CD14-positive monocyte (primary cell): ENCODE measurements around the gene DMXL1. TPM values are rescaled to one million over a fixed set of nuclear protein-coding genes. Genes with fewer than 3 reads are reported as not detected.
A peak's percentile ranks its signal among the peaks of the same experiment; 100 is the strongest.

ENCODE experiments used
- DNase-seq, 3 donors: peaks; one replicate each; pipeline ENCODE4 v3.0.0-alpha.2; 2011 to 2022
- H2AFZ ChIP-seq: 2 replicates; pipeline ENCODE4 v1.6.0; 2012; ENCODE audit warnings: mild to moderate bottlenecking, low read depth, low read length, inconsistent platforms; ENCODE audit not compliant: insufficient read depth, poor library complexity, severe bottlenecking
- H3K27ac ChIP-seq, 2 donors: 1 replicate in 1 of 2; 2 replicates in 1 of 2; pipeline ENCODE4 v1.5.1; 2012 to 2013; ENCODE audit warnings: low read length in 2 of 2, control low read depth in 1 of 2, inconsistent platforms in 1 of 2, low read depth in 1 of 2, mild to moderate bottlenecking in 1 of 2
- H3K27me3 ChIP-seq, 2 donors: one replicate each; pipeline versions ENCODE4 v1.6.0 to v1.6.1; 2011 to 2013; ENCODE audit warnings: low read length in 2 of 2; ENCODE audit not compliant: control insufficient read depth in 2 of 2, insufficient read depth in 2 of 2
- H3K36me3 ChIP-seq, 2 donors: replicated peaks in 1 of 2; 1 replicate in 1 of 2; 2 replicates in 1 of 2; pipeline versions ENCODE4 v1.5.1 to v1.6.1; 2012 to 2013; ENCODE audit warnings: low read length in 2 of 2, control low read depth in 1 of 2, inconsistent platforms in 1 of 2, mild to moderate bottlenecking in 1 of 2; ENCODE audit not compliant: insufficient read depth in 2 of 2, control insufficient read depth in 1 of 2
- H3K4me1 ChIP-seq, 2 donors: 1 replicate in 1 of 2; 2 replicates in 1 of 2; pipeline versions ENCODE4 v1.5.1 to v1.6.1; 2012 to 2013; ENCODE audit warnings: low read length in 2 of 2, control low read depth in 1 of 2, inconsistent platforms in 1 of 2, mild to moderate bottlenecking in 1 of 2, moderate library complexity in 1 of 2; ENCODE audit not compliant: insufficient read depth in 2 of 2, control insufficient read depth in 1 of 2
- H3K4me2 ChIP-seq: replicated peaks from 2 replicates; pipeline ENCODE3; 2012; ENCODE audit warnings: low read length, moderate library complexity, mild to moderate bottlenecking; ENCODE audit not compliant: poor library complexity, severe bottlenecking; ENCODE audit errors: extremely low read depth
- H3K4me3 ChIP-seq, 3 experiments: fragments of 200-600 bp in 1 of 3; sonication (generic) in 1 of 3; replicated peaks in 1 of 3; 1 replicate in 2 of 3; 2 replicates in 1 of 3; pipeline ENCODE4 v1.5.1; 2011 to 2013; ENCODE audit warnings: low read length in 3 of 3, mild to moderate bottlenecking in 3 of 3, control low read depth in 2 of 3, low read depth in 2 of 3, inconsistent platforms in 1 of 3, moderate library complexity in 1 of 3
- H3K79me2 ChIP-seq: 2 replicates; pipeline ENCODE4 v1.6.0; 2012; ENCODE audit warnings: mild to moderate bottlenecking, control low read depth, inconsistent platforms, low read length, moderate library complexity; ENCODE audit not compliant: insufficient read depth
- H3K9ac ChIP-seq: 2 replicates; pipeline ENCODE4 v1.6.0; 2017; ENCODE audit warnings: low read length, mild to moderate bottlenecking; ENCODE audit not compliant: insufficient read depth, poor library complexity, severe bottlenecking
- H3K9me3 ChIP-seq, 2 donors: replicated peaks in 1 of 2; 1 replicate in 1 of 2; 2 replicates in 1 of 2; pipeline versions ENCODE4 v1.5.1 to v1.6.1; 2012 to 2013; ENCODE audit warnings: low read length in 2 of 2, control low read depth in 1 of 2; ENCODE audit not compliant: control insufficient read depth in 1 of 2, insufficient read depth in 1 of 2
- H4K20me1 ChIP-seq: 2 replicates; pipeline ENCODE4 v1.6.0; 2012; ENCODE audit warnings: mild to moderate bottlenecking, low read length, control low read depth, moderate library complexity; ENCODE audit not compliant: insufficient read depth
- H3K27ac Mint-ChIP-seq, 7 donors: one replicate each; pipeline ENCODE4 v1.8.0; 2020; ENCODE audit warnings: mild to moderate bottlenecking in 7 of 7, mixed read lengths in 7 of 7, moderate library complexity in 6 of 7, inconsistent platforms in 2 of 7
- H3K27me3 Mint-ChIP-seq, 3 donors: one replicate each; pipeline ENCODE4 v1.8.0; 2021 to 2022; ENCODE audit warnings: low read depth in 3 of 3, mild to moderate bottlenecking in 3 of 3, mixed read lengths in 3 of 3, moderate library complexity in 3 of 3, inconsistent platforms in 1 of 3
- H3K36me3 Mint-ChIP-seq, 2 donors: one replicate each; pipeline ENCODE4 v1.8.0; 2020; ENCODE audit warnings: mixed read lengths in 2 of 2, inconsistent platforms in 1 of 2, mild to moderate bottlenecking in 1 of 2
- H3K4me1 Mint-ChIP-seq: one replicate; pipeline ENCODE4 v1.8.0; 2020; ENCODE audit warnings: mild to moderate bottlenecking, mixed read lengths
- H3K4me3 Mint-ChIP-seq, 2 donors: one replicate each; pipeline ENCODE4 v1.8.0; 2020; ENCODE audit warnings: mild to moderate bottlenecking in 2 of 2, mixed read lengths in 2 of 2, moderate library complexity in 1 of 2
- H3K9me3 Mint-ChIP-seq, 7 donors: one replicate each; pipeline ENCODE4 v1.8.0; 2020 to 2022; ENCODE audit warnings: mixed read lengths in 7 of 7, mild to moderate bottlenecking in 6 of 7, moderate library complexity in 6 of 7, inconsistent platforms in 2 of 7
- WGBS: methylation state at CpG from one replicate; pipeline ENCODE4 v1.1.5; 2013; ENCODE audit warnings: missing lambda C conversion rate; ENCODE audit not compliant: insufficient coverage; 5-methylcytosine and 5-hydroxymethylcytosine counted together
- intact Hi-C, 2 donors: fragments of 100-400 bp; cut with micrococcal nuclease; formaldehyde crosslinking; loops; one replicate each; pipeline versions ENCODE4 v1.15.0 to v1.15.1; 2023
- polyA plus RNA-seq, 3 donors: library from polyadenylated mRNA; depleted of rRNA in 1 of 3; unstranded in 2 of 3; stranded (reverse) in 1 of 3; fragments of 300-500 nt in 2 of 3; fragments of >200 nt in 1 of 3; fragmentation: Illumina TruSeq in 2 of 3; gene quantifications; 1 replicate in 2 of 3; 2 replicates in 1 of 3; pipeline ENCODE4 v1.2.3, GENCODE V29; 2012 to 2021
- TF ChIP-seq, protein P1 (sequence below): fragments of 200-600 bp; IDR thresholded peaks from one replicate; pipeline ENCODE4 v1.8.0; 2022; ENCODE audit warnings: antibody characterized with exemption, mild to moderate bottlenecking

DMXL1 gene
- polyA plus RNA-seq, 3 donors = 15.5 to 20.5 (median 19.5) TPM

DNA sequence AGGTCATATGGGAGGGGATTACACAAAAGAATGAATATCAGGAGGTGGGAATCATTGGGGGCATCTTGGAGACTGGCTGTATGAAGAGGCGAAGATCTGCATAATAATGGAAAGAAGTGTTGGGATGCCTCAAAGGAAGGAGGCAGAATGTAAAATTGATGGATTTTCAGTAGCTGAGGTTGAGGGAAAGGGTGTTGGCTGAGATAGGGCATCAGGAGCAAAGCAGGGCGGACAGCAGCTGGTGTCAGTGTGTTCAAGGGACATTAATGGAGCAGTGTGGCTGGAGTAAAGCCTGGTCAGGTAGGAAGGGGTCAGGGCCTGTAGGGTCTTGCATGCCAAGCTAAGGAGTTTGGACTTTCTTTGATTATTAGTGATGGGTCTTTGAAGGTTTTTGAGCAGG is 219.7 kb downstream of the DMXL1 start:
- Histone ChIP-seq H3K27ac (peak overlapping the region; percentile 8 to 74), H3K4me3 (no peak overlapping the region), H2AFZ (no peak overlapping the region), H4K20me1 (peaks cover 63% of the 10 kb centered on the region), H3K36me3 (no peaks in the 10 kb centered on the region), H3K9me3 (no peaks in the 10 kb centered on the region), H3K4me2 (no peak overlapping the region), H3K9ac (no peak overlapping the region), H3K79me2 (peaks cover 88% of the 10 kb centered on the region), H3K27me3 (no peaks in the 10 kb centered on the region), H3K4me1 (peaks cover 39 to 79% of the 10 kb centered on the region in 2 donors)
- H3K36me3 Mint-ChIP-seq = peaks cover 4 to 5% of the 10 kb centered on the region in 2 donors
- peaks cover 70% of the 10 kb centered on the region for H3K4me1 Mint-ChIP-seq
- no peak for DNase-seq
- TF ChIP-seq, protein P1, sequence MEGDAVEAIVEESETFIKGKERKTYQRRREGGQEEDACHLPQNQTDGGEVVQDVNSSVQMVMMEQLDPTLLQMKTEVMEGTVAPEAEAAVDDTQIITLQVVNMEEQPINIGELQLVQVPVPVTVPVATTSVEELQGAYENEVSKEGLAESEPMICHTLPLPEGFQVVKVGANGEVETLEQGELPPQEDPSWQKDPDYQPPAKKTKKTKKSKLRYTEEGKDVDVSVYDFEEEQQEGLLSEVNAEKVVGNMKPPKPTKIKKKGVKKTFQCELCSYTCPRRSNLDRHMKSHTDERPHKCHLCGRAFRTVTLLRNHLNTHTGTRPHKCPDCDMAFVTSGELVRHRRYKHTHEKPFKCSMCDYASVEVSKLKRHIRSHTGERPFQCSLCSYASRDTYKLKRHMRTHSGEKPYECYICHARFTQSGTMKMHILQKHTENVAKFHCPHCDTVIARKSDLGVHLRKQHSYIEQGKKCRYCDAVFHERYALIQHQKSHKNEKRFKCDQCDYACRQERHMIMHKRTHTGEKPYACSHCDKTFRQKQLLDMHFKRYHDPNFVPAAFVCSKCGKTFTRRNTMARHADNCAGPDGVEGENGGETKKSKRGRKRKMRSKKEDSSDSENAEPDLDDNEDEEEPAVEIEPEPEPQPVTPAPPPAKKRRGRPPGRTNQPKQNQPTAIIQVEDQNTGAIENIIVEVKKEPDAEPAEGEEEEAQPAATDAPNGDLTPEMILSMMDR = no peak
- peaks cover 0 to 4% (median 0%) of the 10 kb centered on the region in 7 donors for H3K9me3 Mint-ChIP-seq
- peak overlapping the region; percentile 37 to 89 (median 58) for H3K27ac Mint-ChIP-seq
- peaks cover 0 to 2% (median 1%) of the 10 kb centered on the region in 3 donors for H3K27me3 Mint-ChIP-seq
- WGBS = 95% methylated on average over 2 of the region's 2 CpGs
- intact Hi-C loops = no loop called here
- H3K4me3 Mint-ChIP-seq = no peak overlapping the region

DNA sequence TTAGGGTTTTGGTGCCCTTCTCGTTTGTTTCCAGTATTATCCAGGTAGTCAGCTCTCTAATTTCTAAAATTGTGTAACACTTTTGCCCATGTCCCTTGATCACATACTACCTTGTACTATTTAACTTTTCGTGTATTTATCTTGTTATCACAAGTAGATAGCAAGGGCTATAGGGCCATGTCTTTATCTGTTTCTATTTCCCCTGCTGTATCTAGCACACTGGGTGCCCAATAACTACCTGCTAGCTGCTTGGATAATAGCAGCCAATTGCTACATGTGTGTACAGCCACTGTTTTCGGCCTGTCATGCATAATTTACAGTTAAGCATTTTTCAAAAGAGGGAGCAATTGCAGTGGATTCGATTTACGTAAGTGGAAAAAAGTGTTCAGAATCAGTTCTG is 220.2 kb downstream of the DMXL1 start:
- no peak overlapping the region for H3K4me3 Mint-ChIP-seq

More for the DNA sequence above, 220.2 kb downstream of the DMXL1 start:
- 86% methylated on average over 1 of the region's 5 CpGs for WGBS
- H3K36me3 ChIP-seq = no peaks in the 10 kb centered on the region
- H3K4me1 Mint-ChIP-seq = peaks cover 66% of the 10 kb centered on the region
- no peak for DNase-seq
- peaks cover 0 to 2% (median under 1%) of the 10 kb centered on the region in 3 donors for H3K27me3 Mint-ChIP-seq
- peaks cover 84% of the 10 kb centered on the region for H3K79me2 ChIP-seq
- H3K27me3 ChIP-seq = no peaks in the 10 kb centered on the region
- intact Hi-C loops = no loop called here
- H3K4me3 ChIP-seq = no peak overlapping the region
- H3K27ac ChIP-seq = peak overlapping the region in 1 of 2 donors; percentile 74
- peaks cover 4 to 5% of the 10 kb centered on the region in 2 donors for H3K36me3 Mint-ChIP-seq
- H3K4me1 ChIP-seq = peaks cover 39 to 76% of the 10 kb centered on the region in 2 donors
- no peak overlapping the region for H3K9ac ChIP-seq
- peak overlapping the region in 2 of 7 donors; percentile 66 to 89 for H3K27ac Mint-ChIP-seq
- no peak overlapping the region for H2AFZ ChIP-seq
- peaks cover 58% of the 10 kb centered on the region for H4K20me1 ChIP-seq
- H3K4me2 ChIP-seq = no peak overlapping the region
- TF ChIP-seq, protein P1 = no peak
- H3K9me3 ChIP-seq = no peaks in the 10 kb centered on the region
- peaks cover 0 to 4% (median 0%) of the 10 kb centered on the region in 7 donors for H3K9me3 Mint-ChIP-seq
